HCT116 (cell line): ENCODE results near the gene TTC23. TPM values are rescaled to one million over a fixed set of nuclear protein-coding genes. Genes with fewer than 3 reads are reported as not detected.

Source experiments
- ATAC-seq: fragments of 200-7000 bp; cut with Tn5 transposase; 2 replicates; pipeline ENCODE4 v1.9.1; 2020; ENCODE audit warnings: mild to moderate bottlenecking, moderate library complexity
- BruUV-seq: library from RNA; stranded (reverse); fragments of 400-500 nt; replicated peaks from 2 replicates; lab custom pipeline; 2021; lab: Mats Ljungman, UMichigan
- CTCF ChIA-PET: fragments of 300-600 bp; sonication (Branson Sonifier 250); formaldehyde crosslinking; loops from one replicate; lab custom pipeline; 2021; ENCODE audit warnings: antibody characterized with exemption; lab: Charles Lee
- POLR2A ChIA-PET: fragments of 300-600, 350-600 bp; sonication (Branson Sonifier 250); formaldehyde crosslinking; loops from one replicate; lab custom pipeline; 2021; ENCODE audit warnings: antibody characterized with exemption; lab: Charles Lee
- RAD21 ChIA-PET, 2 experiments: fragments of 300-600 bp; sonication (Branson Sonifier 250); formaldehyde crosslinking; loops; one replicate each; lab custom pipeline; 2023; ENCODE audit warnings: low total read pairs in 2 of 2; ENCODE audit not compliant: uncharacterized antibody in 2 of 2, unreplicated experiment in 2 of 2, low non-redundant PET in 1 of 2; lab: Charles Lee
- DNase-seq: peaks from one replicate; pipeline ENCODE4 v3.0.0-alpha.2; 2010; ENCODE audit warnings: low read depth, low spot score
- H2AFZ ChIP-seq: fragments of 200-600 bp; shearing (Covaris generic), sonication (generic); 2 replicates; pipeline ENCODE4 v1.6.1; 2017; ENCODE audit warnings: low read depth, mixed run types, mixed read lengths, antibody characterized with exemption, low read length; ENCODE audit not compliant: poor library complexity, severe bottlenecking
- H3K27ac ChIP-seq: 2 replicates; pipeline ENCODE4 v1.5.1; 2012; ENCODE audit warnings: low read depth, low read length
- H3K27me3 ChIP-seq: fragments of 200-600 bp; sonication (generic); 2 replicates; pipeline ENCODE4 v1.6.1; 2016; ENCODE audit warnings: mixed run types, low read length, mixed read lengths; ENCODE audit not compliant: insufficient read depth
- H3K36me3 ChIP-seq, 2 experiments: fragments of 200-500 bp in 1 of 2; fragments of 200-600 bp in 1 of 2; sonication (Bioruptor generic) in 1 of 2; sonication (generic) in 1 of 2; 2 replicates each; pipeline versions ENCODE4 v1.5.1 to v1.6.1; 2014 to 2016; ENCODE audit warnings: low read length in 2 of 2, inconsistent platforms in 1 of 2, mixed read lengths in 1 of 2, mixed run types in 1 of 2; ENCODE audit not compliant: insufficient read depth in 2 of 2, control insufficient read depth in 1 of 2
- H3K4me1 ChIP-seq, 2 experiments: fragments of 200-600 bp in 1 of 2; sonication (generic) in 1 of 2; 2 replicates each; pipeline versions ENCODE4 v1.5.1 to v1.6.1; 2012 to 2017; ENCODE audit warnings: low read length in 2 of 2, inconsistent platforms in 1 of 2, mild to moderate bottlenecking in 1 of 2, mixed read lengths in 1 of 2, mixed run types in 1 of 2, moderate library complexity in 1 of 2; ENCODE audit not compliant: insufficient read depth in 2 of 2, control insufficient read depth in 1 of 2
- H3K4me2 ChIP-seq: fragments of 200-600 bp; sonication (generic); 2 replicates; pipeline ENCODE4 v1.6.1; 2017; ENCODE audit warnings: mixed run types, low read length, mixed read lengths
- H3K4me3 ChIP-seq, 2 experiments: fragments of 200-600 bp in 1 of 2; sonication (generic) in 1 of 2; replicated peaks in 1 of 2; 2 replicates each; pipeline ENCODE4 v1.5.1; 2011 to 2016; ENCODE audit warnings: low read length in 2 of 2, control low read depth in 1 of 2, low read depth in 1 of 2, mild to moderate bottlenecking in 1 of 2, mixed read lengths in 1 of 2, mixed run types in 1 of 2
- H3K79me2 ChIP-seq: fragments of 200-600 bp; sonication (generic); 2 replicates; pipeline ENCODE4 v1.6.1; 2017; ENCODE audit warnings: mild to moderate bottlenecking, mixed run types, low read length, moderate library complexity, mixed read lengths; ENCODE audit not compliant: insufficient read depth
- H3K9ac ChIP-seq: fragments of 200-600 bp; sonication (generic); 2 replicates; pipeline ENCODE4 v1.6.1; 2016; ENCODE audit warnings: low read length, mixed read lengths
- H3K9me2 ChIP-seq: fragments of 200-600 bp; sonication (generic), shearing (Covaris generic); 2 replicates; pipeline ENCODE4 v1.6.1; 2017; ENCODE audit warnings: mixed run types, mild to moderate bottlenecking, moderate library complexity; ENCODE audit not compliant: insufficient read depth
- H3K9me3 ChIP-seq, 2 experiments: fragments of 200-500 bp in 1 of 2; fragments of 200-600 bp in 1 of 2; sonication (Bioruptor generic) in 1 of 2; sonication (generic) in 1 of 2; 2 replicates each; pipeline ENCODE4 v1.6.1; 2014 to 2017; ENCODE audit warnings: low read length in 2 of 2, mixed read lengths in 2 of 2, inconsistent platforms in 1 of 2, low read depth in 1 of 2, mild to moderate bottlenecking in 1 of 2, mixed run types in 1 of 2, moderate library complexity in 1 of 2; ENCODE audit not compliant: control insufficient read depth in 1 of 2, insufficient read depth in 1 of 2
- H4K20me1 ChIP-seq: fragments of 200-600 bp; sonication (generic), shearing (Covaris generic); 2 replicates; pipeline ENCODE4 v1.6.1; 2017; ENCODE audit warnings: mixed run types, mild to moderate bottlenecking, moderate library complexity; ENCODE audit not compliant: insufficient read depth
- CBX3 ChIP-seq: IDR thresholded peaks from 2 replicates; pipeline ENCODE4 v1.6.1; 2012; ENCODE audit warnings: low read depth
- CEBPB ChIP-seq: IDR thresholded peaks from 2 replicates; pipeline ENCODE4 v1.6.1; 2012; ENCODE audit warnings: low read depth
- EGR1 ChIP-seq: IDR thresholded peaks from 2 replicates; pipeline ENCODE4 v1.6.1; 2012; ENCODE audit warnings: low read depth
- ELF1 ChIP-seq: IDR thresholded peaks from 2 replicates; pipeline ENCODE4 v1.6.1; 2012; ENCODE audit warnings: low read depth, borderline replicate concordance
- FOSL1 ChIP-seq: IDR thresholded peaks from 2 replicates; pipeline ENCODE4 v1.6.1; 2012; ENCODE audit warnings: low read depth
- JUND ChIP-seq: IDR thresholded peaks from 2 replicates; pipeline ENCODE4 v1.6.1; 2012
- SIN3A ChIP-seq: IDR thresholded peaks from 2 replicates; pipeline ENCODE4 v1.6.1; 2012; ENCODE audit warnings: low read depth
- SP1 ChIP-seq: IDR thresholded peaks from 2 replicates; pipeline ENCODE4 v1.6.1; 2012; ENCODE audit warnings: low read depth
- YY1 ChIP-seq: IDR thresholded peaks from 2 replicates; pipeline ENCODE4 v1.6.1; 2011; ENCODE audit warnings: low read length, low read depth, moderate library complexity, mild to moderate bottlenecking; ENCODE audit not compliant: insufficient replicate concordance; ENCODE audit errors: extremely low read depth
- ZNF274 ChIP-seq: fragments of 200-500 bp; sonication (Bioruptor generic); IDR thresholded peaks from 2 replicates; pipeline ENCODE4 v1.6.1; 2014; ENCODE audit warnings: mild to moderate bottlenecking, low read depth, low read length, inconsistent platforms
- intact Hi-C: fragments of 100-400 bp; cut with micrococcal nuclease; formaldehyde crosslinking; loops from 2 replicates; pipeline ENCODE4 v1.10.0; 2022
- total RNA-seq: library from RNA; stranded (reverse); gene quantifications from one replicate; pipeline ENCODE4 v1.2.1, GENCODE V29; 2021; ENCODE audit not compliant: unreplicated experiment
- TF ChIP-seq, protein P1 (sequence below): IDR thresholded peaks from 2 replicates; pipeline ENCODE4 v1.6.1; 2012
- TF ChIP-seq, protein P2 (sequence below): IDR thresholded peaks from 2 replicates; pipeline ENCODE4 v1.6.1; 2012; ENCODE audit warnings: low read depth
- TF ChIP-seq, protein P3 (sequence below), 3 experiments: fragments of 200-600 bp in 1 of 3; sonication (generic) in 1 of 3; IDR thresholded peaks in 2 of 3; conservative IDR thresholded peaks in 1 of 3; 2 replicates each; pipeline ENCODE4 v1.5.1; 2012 to 2017; ENCODE audit warnings: low read depth in 2 of 3, low read length in 2 of 3, antibody characterized with exemption in 1 of 3, borderline replicate concordance in 1 of 3, control low read depth in 1 of 3, mild to moderate bottlenecking in 1 of 3, mixed read lengths in 1 of 3, mixed run types in 1 of 3, moderate library complexity in 1 of 3; ENCODE audit not compliant: insufficient read depth in 1 of 3

Gene TTC23
- total RNA-seq, 1 experiment from 2014 or later, result 10.2 TPM

DNA sequence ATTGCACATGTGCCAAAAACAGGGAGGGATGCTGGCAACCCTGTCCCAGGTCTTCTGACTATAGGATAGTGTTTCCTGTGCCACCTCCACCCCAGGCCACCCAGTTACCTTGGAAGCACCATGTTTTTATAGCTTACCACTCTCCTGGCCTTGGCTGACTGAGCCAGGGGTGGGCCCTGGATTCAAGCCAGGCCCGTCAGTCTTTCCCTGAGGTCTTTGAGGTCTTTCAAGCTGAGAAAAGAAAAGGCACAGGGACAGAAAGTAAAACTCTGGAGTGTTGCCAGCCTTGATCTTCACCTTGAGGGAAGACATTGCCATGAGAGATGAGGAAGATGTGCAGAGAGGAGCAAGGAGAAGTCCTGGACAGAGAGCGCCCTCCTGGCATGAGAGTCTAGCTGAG, 98.2 kb downstream of the TTC23 start:
- CTCF ChIA-PET, result no interaction called here

DNA sequence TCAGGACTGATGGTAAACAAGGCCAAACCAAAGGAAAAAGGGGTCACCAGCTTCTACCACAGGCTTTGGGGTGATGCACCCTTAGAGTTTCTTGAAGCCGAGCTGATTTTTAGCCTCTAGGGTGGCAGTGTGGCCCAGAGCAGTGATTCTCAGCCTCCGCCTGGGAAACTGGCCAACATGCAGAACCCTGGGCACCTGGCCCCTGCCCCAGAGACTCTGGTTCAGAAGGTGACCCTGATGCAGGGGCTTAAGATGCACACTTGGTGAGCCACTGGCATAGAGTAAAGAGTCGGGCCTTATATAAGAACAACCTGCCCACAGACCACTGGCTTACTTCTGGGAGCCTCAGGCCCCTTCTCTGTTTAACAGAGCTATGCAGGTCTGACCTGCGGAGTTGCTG, 100.0 kb downstream of the TTC23 start:
- Histone ChIP-seq H3K9me2 (no peaks in the 10 kb centered on the region), H3K36me3 (no peaks in the 10 kb centered on the region), H4K20me1 (no peaks in the 10 kb centered on the region), H3K27ac (no peak overlapping the region), H3K4me1 (no peaks in the 10 kb centered on the region), H3K4me2 (no peak overlapping the region), H3K27me3 (no peaks in the 10 kb centered on the region), H3K9me3 (no peaks in the 10 kb centered on the region), H3K79me2 (no peaks in the 10 kb centered on the region), H3K4me3 (no peak overlapping the region), H2AFZ (no peak overlapping the region), H3K9ac (no peak overlapping the region)
- ChIA-PET RAD21 (no interaction called here), POLR2A (no interaction called here), CTCF (no interaction called here)
- ATAC-seq, result no peak
- BruUV-seq, result no TSS peak
- intact Hi-C loops, result no loop called here
- DNase-seq, result no peak
- TF ChIP-seq, protein P1, sequence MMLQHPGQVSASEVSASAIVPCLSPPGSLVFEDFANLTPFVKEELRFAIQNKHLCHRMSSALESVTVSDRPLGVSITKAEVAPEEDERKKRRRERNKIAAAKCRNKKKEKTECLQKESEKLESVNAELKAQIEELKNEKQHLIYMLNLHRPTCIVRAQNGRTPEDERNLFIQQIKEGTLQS, result no peak
- TF ChIP-seq, protein P2, sequence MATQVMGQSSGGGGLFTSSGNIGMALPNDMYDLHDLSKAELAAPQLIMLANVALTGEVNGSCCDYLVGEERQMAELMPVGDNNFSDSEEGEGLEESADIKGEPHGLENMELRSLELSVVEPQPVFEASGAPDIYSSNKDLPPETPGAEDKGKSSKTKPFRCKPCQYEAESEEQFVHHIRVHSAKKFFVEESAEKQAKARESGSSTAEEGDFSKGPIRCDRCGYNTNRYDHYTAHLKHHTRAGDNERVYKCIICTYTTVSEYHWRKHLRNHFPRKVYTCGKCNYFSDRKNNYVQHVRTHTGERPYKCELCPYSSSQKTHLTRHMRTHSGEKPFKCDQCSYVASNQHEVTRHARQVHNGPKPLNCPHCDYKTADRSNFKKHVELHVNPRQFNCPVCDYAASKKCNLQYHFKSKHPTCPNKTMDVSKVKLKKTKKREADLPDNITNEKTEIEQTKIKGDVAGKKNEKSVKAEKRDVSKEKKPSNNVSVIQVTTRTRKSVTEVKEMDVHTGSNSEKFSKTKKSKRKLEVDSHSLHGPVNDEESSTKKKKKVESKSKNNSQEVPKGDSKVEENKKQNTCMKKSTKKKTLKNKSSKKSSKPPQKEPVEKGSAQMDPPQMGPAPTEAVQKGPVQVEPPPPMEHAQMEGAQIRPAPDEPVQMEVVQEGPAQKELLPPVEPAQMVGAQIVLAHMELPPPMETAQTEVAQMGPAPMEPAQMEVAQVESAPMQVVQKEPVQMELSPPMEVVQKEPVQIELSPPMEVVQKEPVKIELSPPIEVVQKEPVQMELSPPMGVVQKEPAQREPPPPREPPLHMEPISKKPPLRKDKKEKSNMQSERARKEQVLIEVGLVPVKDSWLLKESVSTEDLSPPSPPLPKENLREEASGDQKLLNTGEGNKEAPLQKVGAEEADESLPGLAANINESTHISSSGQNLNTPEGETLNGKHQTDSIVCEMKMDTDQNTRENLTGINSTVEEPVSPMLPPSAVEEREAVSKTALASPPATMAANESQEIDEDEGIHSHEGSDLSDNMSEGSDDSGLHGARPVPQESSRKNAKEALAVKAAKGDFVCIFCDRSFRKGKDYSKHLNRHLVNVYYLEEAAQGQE, result no peak
- TF ChIP-seq CBX3 (no peak), SP1 (no peak), FOSL1 (no peak), ELF1 (no peak), EGR1 (no peak), SIN3A (no peak)

More for the DNA sequence above, 98.2 kb downstream of the TTC23 start:
- no peak for TF ChIP-seq YY1
- TF ChIP-seq FOSL1, result no peak
- TF ChIP-seq, protein P3, sequence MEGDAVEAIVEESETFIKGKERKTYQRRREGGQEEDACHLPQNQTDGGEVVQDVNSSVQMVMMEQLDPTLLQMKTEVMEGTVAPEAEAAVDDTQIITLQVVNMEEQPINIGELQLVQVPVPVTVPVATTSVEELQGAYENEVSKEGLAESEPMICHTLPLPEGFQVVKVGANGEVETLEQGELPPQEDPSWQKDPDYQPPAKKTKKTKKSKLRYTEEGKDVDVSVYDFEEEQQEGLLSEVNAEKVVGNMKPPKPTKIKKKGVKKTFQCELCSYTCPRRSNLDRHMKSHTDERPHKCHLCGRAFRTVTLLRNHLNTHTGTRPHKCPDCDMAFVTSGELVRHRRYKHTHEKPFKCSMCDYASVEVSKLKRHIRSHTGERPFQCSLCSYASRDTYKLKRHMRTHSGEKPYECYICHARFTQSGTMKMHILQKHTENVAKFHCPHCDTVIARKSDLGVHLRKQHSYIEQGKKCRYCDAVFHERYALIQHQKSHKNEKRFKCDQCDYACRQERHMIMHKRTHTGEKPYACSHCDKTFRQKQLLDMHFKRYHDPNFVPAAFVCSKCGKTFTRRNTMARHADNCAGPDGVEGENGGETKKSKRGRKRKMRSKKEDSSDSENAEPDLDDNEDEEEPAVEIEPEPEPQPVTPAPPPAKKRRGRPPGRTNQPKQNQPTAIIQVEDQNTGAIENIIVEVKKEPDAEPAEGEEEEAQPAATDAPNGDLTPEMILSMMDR (IDR thresholded peaks at IDR 0.05 in 2 of 3, conservative IDR thresholded peaks at IDR 0.05 in 1 of 3; ENCODE audit: borderline replicate concordance in 1 of 3, insufficient read depth in 1 of 3, low read depth in 2 of 3, low read length in 2 of 3), result no peak
- no peak for TF ChIP-seq JUND
- TF ChIP-seq ZNF274, result no peak
- no peak for TF ChIP-seq CEBPB
- no TSS peak for BruUV-seq
- no peaks in the 10 kb centered on the region for H3K79me2 ChIP-seq
- no peak for DNase-seq
- H3K27ac ChIP-seq, result no peak overlapping the region
- no peaks in the 10 kb centered on the region for H3K9me3 ChIP-seq
- ATAC-seq, result no peak
- no peak overlapping the region for H3K4me3 ChIP-seq
- H3K9ac ChIP-seq, result no peak overlapping the region
- H3K4me1 ChIP-seq, result no peaks in the 10 kb centered on the region
- ChIA-PET RAD21 (no interaction called here), POLR2A (no interaction called here)
- H2AFZ ChIP-seq, result no peak overlapping the region
- H4K20me1 ChIP-seq, result no peaks in the 10 kb centered on the region
- no peak overlapping the region for H3K4me2 ChIP-seq
- peaks cover 0 to 3% of the 10 kb centered on the region in 2 experiments; a peak in 2 of 4 replicates for H3K36me3 ChIP-seq
- intact Hi-C loops, result no loop called here
- no peaks in the 10 kb centered on the region for H3K9me2 ChIP-seq
- H3K27me3 ChIP-seq, result no peaks in the 10 kb centered on the region
